Measurements from ENCODE around the gene TMEM252.

The TMEM252 gene

DNA sequence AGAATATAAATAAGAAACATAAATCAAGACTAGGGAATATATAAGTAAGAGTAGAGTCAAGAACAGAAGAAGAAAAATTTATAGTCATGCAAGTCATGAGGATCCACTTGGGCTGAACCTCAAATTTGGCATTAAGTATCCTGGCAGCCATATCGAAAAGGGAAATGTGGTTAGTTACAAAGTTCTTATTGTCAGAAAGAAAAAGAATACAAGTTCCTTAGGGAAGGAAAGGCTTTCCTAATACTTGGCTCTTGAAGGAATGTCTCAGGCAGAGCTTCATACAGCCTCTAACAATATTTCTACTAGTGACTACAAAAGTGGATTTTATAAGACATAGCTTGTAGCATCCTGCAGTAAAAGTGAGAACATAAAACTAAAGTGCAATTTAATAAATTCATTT, 45.4 kb downstream of the TMEM252 start:
- FAIRE-seq = no peak

DNA sequence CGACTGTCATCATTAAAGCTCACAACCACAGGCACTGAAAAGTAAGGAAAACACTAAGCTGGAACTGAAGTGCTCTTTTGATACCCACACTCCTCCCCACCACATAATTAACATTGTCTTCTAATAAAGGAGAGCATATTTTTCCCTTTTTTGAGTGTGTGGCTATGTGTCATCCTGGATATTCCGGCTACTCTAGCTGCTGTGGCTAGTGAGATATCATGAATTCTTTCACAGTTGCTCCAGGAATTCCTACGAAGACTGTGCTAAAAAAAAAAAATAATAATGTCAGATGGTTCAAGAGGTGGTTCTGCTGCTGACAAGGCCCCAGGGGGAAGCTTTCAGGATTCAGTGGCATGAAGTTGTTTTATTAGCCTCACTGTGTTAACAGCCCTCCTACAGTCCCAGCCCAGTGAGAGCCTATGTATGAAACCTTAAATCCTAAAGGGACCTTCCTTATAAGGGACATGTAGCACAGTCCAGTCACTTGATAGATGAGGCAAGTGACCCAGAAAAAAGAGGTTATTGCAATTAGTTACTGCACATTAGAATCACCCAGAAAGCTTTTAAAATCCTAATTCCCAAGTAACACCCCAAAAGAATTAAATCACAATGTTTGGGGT, 46.6 kb downstream of the TMEM252 start:
- no peak for FAIRE-seq

DNA sequence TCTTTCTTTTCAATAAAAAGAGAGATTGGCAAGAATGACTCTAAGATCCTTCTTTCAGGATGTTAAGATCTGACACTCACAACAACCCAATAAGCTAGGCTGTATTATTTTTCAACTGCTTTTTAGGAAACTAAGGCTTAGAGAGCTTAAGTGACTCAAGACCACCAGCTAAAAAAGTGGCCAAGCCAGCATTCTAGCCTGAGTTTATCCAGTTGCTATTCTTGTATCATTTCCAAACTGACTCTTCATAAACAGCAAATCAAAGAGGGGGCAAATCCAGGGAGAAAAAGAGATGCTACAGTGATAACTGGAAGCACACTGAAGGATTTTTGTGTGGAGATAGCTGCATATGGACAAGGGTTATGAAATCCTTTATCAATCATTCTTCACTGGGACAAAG, 47.1 kb downstream of the TMEM252 start:
- FAIRE-seq = no peak

- FAIRE-seq = no peak
These were observed 47.9 kb downstream of the TMEM252 start for GRCh38 chr9:68492806-68493205.

DNA sequence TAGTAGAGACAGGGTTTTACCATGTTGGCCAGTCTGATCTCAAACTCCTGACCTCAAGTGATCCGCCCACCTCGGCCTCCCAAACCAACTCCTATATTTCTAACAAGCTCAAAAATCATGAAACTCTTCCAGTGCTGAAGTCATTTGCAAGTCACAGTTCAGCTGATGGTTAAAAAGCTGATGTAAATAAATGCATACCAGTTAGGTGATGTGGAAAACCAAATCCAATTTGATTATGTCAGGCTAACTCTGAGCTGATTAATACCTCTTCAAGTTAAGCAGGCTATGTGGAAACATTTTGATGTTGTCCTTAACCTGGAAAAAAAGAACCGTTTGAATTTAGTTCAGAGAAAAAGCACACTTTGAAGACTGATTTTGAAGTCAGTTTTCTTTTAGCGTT, 51.0 kb downstream of the TMEM252 start:
- no peak for FAIRE-seq

- no peak for FAIRE-seq
These were observed 52.6 kb downstream of the TMEM252 start for GRCh38 chr9:68488126-68488525.
